ENCODE measurements around the gene GLRA3. TPM values are rescaled to one million over a fixed set of nuclear protein-coding genes. Genes with fewer than 3 reads are reported as not detected.

GLRA3 gene
- total and polyA plus RNA-seq, 10 of the 15 experiments (the other 5 are each of a cell fraction or from before 2014, with no cell fraction given) = not detected

- Histone ChIP-seq H3K4me1 (ENCODE audit: control insufficient read depth, insufficient read depth, low read length) (no peaks in the 10 kb centered on the region), H3K36me3 (ENCODE audit: control insufficient read depth in 2 of 2, insufficient read depth in 2 of 2, low read length in 1 of 2) (no peaks in the 10 kb centered on the region), H4K20me1 (ENCODE audit: control insufficient read depth, insufficient read depth) (no peaks in the 10 kb centered on the region), H2AFZ (ENCODE audit: control insufficient read depth, low read depth, low read length) (no peak overlapping the region), H3K27ac (ENCODE audit: control insufficient read depth, insufficient read depth) (no peak overlapping the region), H3K9me3 (replicated peaks; ENCODE audit: control insufficient read depth, insufficient read depth, low read length) (no peaks in the 10 kb centered on the region), H3K79me2 (ENCODE audit: control insufficient read depth, insufficient read depth, low read length) (no peaks in the 10 kb centered on the region), H3K4me2 (ENCODE audit: control insufficient read depth, insufficient read depth) (no peak overlapping the region), H3K9ac (ENCODE audit: control insufficient read depth, insufficient read depth, low read length) (no peak overlapping the region), H3K27me3 (replicated peaks in 1 of 2; ENCODE audit: control insufficient read depth in 2 of 2, insufficient read depth in 2 of 2, low read length in 1 of 2) (no peaks in the 10 kb centered on the region), H3K4me3 (no peak overlapping the region)
- SMC1A ChIA-PET (ENCODE audit: uncharacterized antibody, unreplicated experiment) = no interaction called here
- no TSS peak for BruUV-seq (replicated peaks)
- FAIRE-seq (no peak), DNase-seq (ENCODE audit: low read depth, low spot score) (no peak), ATAC-seq (no peak)
- in situ Hi-C loops (cut with MboI) = no loop called here
- TF ChIP-seq STAT3 (IDR thresholded peaks at IDR 0.05; ENCODE audit: low read depth, low read length) (no peak), ZNF384 (IDR thresholded peaks at IDR 0.05; ENCODE audit: borderline replicate concordance, low read depth, low read length) (no peak), NFYA (IDR thresholded peaks at IDR 0.05; ENCODE audit: borderline replicate concordance, low read depth, low read length) (no peak), BCL11A (IDR thresholded peaks at IDR 0.05; ENCODE audit: low read depth, low read length) (no peak), WRNIP1 (IDR thresholded peaks at IDR 0.05; ENCODE audit: borderline replicate concordance, low read depth, low read length) (no peak), ATF2 (IDR thresholded peaks at IDR 0.05; ENCODE audit: low read length) (no peak), POLR2AphosphoS5 (IDR thresholded peaks at IDR 0.05; ENCODE audit: low read length) (no peak), CREM (IDR thresholded peaks at IDR 0.05; ENCODE audit: low read depth) (no peak), NR2C2 (IDR thresholded peaks at IDR 0.05; ENCODE audit: borderline replicate concordance, control insufficient read depth, insufficient read length, low read depth) (no peak), NRF1 (conservative IDR thresholded peaks at IDR 0.05; ENCODE audit: low read depth, low read length) (no peak), LARP7 (IDR thresholded peaks at IDR 0.05) (no peak), ZSCAN29 (IDR thresholded peaks at IDR 0.05) (no peak), CBFB (IDR thresholded peaks at IDR 0.05; ENCODE audit: low read depth) (no peak), TCF12 (IDR thresholded peaks at IDR 0.05; ENCODE audit: low read depth, low read length) (no peak), YY1 (IDR thresholded peaks at IDR 0.05; ENCODE audit: low read depth, low read length) (no peak), RB1 (IDR thresholded peaks at IDR 0.05; ENCODE audit: borderline replicate concordance) (no peak), CREB1 (IDR thresholded peaks at IDR 0.05; ENCODE audit: low read depth) (no peak), CHD4 (IDR thresholded peaks at IDR 0.05) (no peak)
- TF ChIP-seq, protein P1, sequence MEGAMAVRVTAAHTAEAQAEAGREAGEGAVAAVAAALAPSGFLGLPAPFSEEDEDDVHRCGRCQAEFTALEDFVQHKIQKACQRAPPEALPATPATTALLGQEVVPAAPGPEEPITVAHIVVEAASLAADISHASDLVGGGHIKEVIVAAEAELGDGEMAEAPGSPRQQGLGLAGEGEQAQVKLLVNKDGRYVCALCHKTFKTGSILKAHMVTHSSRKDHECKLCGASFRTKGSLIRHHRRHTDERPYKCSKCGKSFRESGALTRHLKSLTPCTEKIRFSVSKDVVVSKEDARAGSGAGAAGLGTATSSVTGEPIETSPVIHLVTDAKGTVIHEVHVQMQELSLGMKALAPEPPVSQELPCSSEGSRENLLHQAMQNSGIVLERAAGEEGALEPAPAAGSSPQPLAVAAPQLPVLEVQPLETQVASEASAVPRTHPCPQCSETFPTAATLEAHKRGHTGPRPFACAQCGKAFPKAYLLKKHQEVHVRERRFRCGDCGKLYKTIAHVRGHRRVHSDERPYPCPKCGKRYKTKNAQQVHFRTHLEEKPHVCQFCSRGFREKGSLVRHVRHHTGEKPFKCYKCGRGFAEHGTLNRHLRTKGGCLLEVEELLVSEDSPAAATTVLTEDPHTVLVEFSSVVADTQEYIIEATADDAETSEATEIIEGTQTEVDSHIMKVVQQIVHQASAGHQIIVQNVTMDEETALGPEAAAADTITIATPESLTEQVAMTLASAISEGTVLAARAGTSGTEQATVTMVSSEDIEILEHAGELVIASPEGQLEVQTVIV (IDR thresholded peaks at IDR 0.05; ENCODE audit: borderline replicate concordance, partially characterized antibody) = no peak
- WGBS (ENCODE audit: insufficient coverage, insufficient replicate concordance, low lambda C conversion rate, missing lambda C conversion rate) = 20% methylated on average over 1 of the region's 1 CpG
- intact Hi-C loops (cut with micrococcal nuclease; ENCODE audit: unreplicated experiment) = no loop called here
- POLR2A ChIA-PET = no interaction called here
- CTCF ChIA-PET = interaction anchor here (0.6 kb wide), 1 partner anchor 89 kb away, joined by 3 read pairs; no protein-coding TSS in a partner anchor
- RAD21 ChIA-PET (ENCODE audit: unreplicated experiment) = no interaction called here
Observed at GRCh38 chr4:174596513-174596912, 232.5 kb downstream of the GLRA3 start.
